Measurements from ENCODE around the gene INPP5A.

DNA sequence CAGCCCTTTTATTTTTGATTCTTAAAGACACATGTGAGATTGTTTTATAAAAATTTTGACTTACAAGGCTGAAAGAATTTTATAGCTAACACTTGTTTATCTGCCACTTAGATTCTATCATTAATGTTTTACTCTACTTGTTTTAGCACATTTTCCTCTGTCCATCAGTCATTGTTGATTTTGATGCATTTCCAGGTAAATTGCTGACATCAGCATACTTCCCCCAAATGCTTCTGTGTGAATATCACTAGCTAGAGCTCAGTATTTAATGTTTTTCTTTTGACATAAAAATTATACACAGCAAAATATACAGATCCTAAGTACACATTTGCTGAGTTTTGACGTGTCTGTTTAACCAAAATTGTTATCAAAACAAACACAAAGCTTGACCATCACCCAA, 43.0 kb downstream of the INPP5A start:
- TF ChIP-seq, protein P1, sequence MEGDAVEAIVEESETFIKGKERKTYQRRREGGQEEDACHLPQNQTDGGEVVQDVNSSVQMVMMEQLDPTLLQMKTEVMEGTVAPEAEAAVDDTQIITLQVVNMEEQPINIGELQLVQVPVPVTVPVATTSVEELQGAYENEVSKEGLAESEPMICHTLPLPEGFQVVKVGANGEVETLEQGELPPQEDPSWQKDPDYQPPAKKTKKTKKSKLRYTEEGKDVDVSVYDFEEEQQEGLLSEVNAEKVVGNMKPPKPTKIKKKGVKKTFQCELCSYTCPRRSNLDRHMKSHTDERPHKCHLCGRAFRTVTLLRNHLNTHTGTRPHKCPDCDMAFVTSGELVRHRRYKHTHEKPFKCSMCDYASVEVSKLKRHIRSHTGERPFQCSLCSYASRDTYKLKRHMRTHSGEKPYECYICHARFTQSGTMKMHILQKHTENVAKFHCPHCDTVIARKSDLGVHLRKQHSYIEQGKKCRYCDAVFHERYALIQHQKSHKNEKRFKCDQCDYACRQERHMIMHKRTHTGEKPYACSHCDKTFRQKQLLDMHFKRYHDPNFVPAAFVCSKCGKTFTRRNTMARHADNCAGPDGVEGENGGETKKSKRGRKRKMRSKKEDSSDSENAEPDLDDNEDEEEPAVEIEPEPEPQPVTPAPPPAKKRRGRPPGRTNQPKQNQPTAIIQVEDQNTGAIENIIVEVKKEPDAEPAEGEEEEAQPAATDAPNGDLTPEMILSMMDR (conservative IDR thresholded peaks at IDR 0.05; ENCODE audit: low read depth, low read length) = no peak
- TF ChIP-seq EZH2 (IDR thresholded peaks at IDR 0.05; ENCODE audit: low read length, unreplicated experiment) = no peak

Measured in PC-3 (cell line).